Kidney epithelial cell (primary cell): ENCODE data around the gene LRP2BP. TPM values are rescaled to one million over a fixed set of nuclear protein-coding genes. Genes with fewer than 3 reads are reported as not detected.

ENCODE experiments used
- DNase-seq: peaks from one replicate; pipeline ENCODE4 v3.0.0-alpha.2; 2010; ENCODE audit warnings: low read depth
- H3K27me3 ChIP-seq: 2 replicates; pipeline ENCODE4 v1.6.0; 2011; ENCODE audit warnings: low read length; ENCODE audit not compliant: control insufficient read depth, insufficient read depth
- H3K36me3 ChIP-seq: 2 replicates; pipeline ENCODE4 v1.5.1; 2011; ENCODE audit warnings: low read length; ENCODE audit not compliant: control insufficient read depth, insufficient read depth
- H3K4me3 ChIP-seq: 2 replicates; pipeline ENCODE4 v1.5.1; 2011; ENCODE audit warnings: low read depth, mild to moderate bottlenecking, control low read depth, low read length
- total RNA-seq: library from RNA; depleted of rRNA; stranded (reverse); fragments of >200 nt; gene quantifications from 2 replicates; pipeline ENCODE4 v1.2.3, GENCODE V29; 2015
- TF ChIP-seq, protein P1 (sequence below): IDR thresholded peaks from 2 replicates; pipeline ENCODE4 v1.5.1; 2011; ENCODE audit warnings: mild to moderate bottlenecking, moderate library complexity, low read length, control low read depth, inconsistent platforms; ENCODE audit not compliant: insufficient read depth, poor library complexity, severe bottlenecking

LRP2BP gene
- total RNA-seq, 1 donor from 2014 or later, result 0.13 TPM

- Histone ChIP-seq H3K4me3 (no peak overlapping the region), H3K36me3 (no peaks in the 10 kb centered on the region), H3K27me3 (no peaks in the 10 kb centered on the region)
- TF ChIP-seq, protein P1, sequence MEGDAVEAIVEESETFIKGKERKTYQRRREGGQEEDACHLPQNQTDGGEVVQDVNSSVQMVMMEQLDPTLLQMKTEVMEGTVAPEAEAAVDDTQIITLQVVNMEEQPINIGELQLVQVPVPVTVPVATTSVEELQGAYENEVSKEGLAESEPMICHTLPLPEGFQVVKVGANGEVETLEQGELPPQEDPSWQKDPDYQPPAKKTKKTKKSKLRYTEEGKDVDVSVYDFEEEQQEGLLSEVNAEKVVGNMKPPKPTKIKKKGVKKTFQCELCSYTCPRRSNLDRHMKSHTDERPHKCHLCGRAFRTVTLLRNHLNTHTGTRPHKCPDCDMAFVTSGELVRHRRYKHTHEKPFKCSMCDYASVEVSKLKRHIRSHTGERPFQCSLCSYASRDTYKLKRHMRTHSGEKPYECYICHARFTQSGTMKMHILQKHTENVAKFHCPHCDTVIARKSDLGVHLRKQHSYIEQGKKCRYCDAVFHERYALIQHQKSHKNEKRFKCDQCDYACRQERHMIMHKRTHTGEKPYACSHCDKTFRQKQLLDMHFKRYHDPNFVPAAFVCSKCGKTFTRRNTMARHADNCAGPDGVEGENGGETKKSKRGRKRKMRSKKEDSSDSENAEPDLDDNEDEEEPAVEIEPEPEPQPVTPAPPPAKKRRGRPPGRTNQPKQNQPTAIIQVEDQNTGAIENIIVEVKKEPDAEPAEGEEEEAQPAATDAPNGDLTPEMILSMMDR, result no peak
- DNase-seq, result no peak
Observed at GRCh38 chr4:185412412-185412811, 16.7 kb upstream of the LRP2BP start.

GRCh38 chr4:185411849-185412248 is 16.1 kb upstream of the LRP2BP start:
- no peak for DNase-seq
- Histone ChIP-seq H3K4me3 (no peak overlapping the region), H3K27me3 (no peaks in the 10 kb centered on the region), H3K36me3 (no peaks in the 10 kb centered on the region)
- TF ChIP-seq, protein P1, result no peak

- no peaks in the 10 kb centered on the region for H3K36me3 ChIP-seq
- H3K4me3 ChIP-seq, result no peak overlapping the region
- H3K27me3 ChIP-seq, result no peaks in the 10 kb centered on the region
- TF ChIP-seq, protein P1, result no peak
- DNase-seq, result no peak
Observed at GRCh38 chr4:185408432-185408831, 12.7 kb upstream of the LRP2BP start.

DNA sequence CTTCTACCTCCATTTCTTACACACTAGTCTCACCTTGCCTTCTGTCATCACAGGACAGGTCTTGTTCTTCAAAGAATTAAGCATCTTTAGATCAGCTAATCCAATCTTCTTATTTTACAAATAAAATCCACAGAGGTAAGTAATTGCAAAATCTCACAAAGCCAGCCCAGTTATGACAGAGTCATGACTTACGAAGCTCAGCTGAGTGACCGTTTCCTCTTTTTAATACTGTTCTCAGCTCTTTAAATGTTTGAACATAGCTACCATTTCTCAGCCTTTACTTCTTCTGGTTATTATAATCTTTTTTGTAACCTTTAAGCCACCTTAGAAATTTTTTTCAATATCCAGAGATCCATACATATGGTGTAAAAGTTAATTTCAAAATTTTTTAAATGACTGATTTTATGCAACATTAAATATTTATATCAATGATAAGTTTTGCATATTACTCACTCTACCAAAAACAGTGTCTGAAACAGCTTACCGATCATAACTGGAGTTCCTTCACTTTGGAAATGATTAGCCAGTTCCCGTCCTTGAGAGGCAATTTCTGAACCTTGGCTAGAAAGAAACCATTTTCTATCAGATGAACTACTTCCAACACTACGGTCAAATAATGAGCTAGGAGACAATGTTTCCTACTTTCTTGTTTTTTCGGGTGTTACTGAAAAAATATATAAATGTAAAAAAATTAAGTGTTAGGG is 9.7 kb upstream of the LRP2BP start:
- Histone ChIP-seq H3K4me3 (no peak overlapping the region), H3K36me3 (peaks cover 2% of the 10 kb centered on the region), H3K27me3 (no peaks in the 10 kb centered on the region)
- TF ChIP-seq, protein P1, result no peak
- DNase-seq, result no peak

DNA sequence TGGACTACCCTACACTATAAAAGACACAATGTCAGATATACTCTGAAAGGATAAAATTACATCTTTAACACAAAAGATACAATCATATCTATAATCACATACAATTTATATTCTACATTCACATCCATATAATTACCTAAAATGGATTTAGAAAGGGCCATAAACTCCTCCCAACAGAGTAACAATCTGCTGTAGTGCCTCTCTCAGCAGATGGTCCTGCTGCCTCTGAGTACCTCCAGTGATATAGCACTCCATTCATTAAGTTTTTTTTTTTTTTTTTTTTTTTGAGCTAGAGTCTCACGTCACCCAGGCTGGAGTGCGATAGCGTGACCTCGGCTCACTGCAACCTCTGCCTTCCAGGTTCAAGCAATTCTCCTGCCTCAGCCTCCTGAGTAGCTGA is 8.3 kb upstream of the LRP2BP start:
- DNase-seq, result no peak
- no peak overlapping the region for H3K4me3 ChIP-seq
- TF ChIP-seq, protein P1, result no peak
- no peaks in the 10 kb centered on the region for H3K27me3 ChIP-seq
- peaks cover 2% of the 10 kb centered on the region for H3K36me3 ChIP-seq

DNA sequence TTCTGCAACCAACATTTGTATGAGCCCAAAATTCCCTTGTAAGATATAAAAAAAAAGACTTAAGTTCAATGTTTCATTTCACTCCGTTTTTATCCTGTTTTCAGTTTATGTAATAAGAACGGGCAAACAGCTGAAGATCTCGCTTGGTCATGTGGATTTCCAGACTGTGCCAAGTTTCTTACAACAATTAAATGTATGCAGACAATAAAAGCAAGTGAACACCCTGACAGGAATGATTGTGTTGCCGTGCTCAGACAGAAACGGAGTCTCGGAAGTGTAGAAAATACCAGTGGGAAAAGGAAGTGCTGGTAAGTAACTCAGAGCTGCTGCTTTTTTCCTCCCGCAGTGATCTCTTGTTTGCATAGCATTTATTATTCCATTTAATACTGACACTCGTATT is 3.7 kb upstream of the LRP2BP start:
- Histone ChIP-seq H3K27me3 (no peaks in the 10 kb centered on the region), H3K4me3 (no peak overlapping the region), H3K36me3 (peaks cover 2% of the 10 kb centered on the region)
- DNase-seq, result no peak
- TF ChIP-seq, protein P1, result no peak
